HG03469 (cell line): ENCODE results near the gene PIK3R1.
A peak's percentile ranks its signal among the peaks of the same experiment; 100 is the strongest.

Experiments used
- ATAC-seq: cut with Tn5 transposase; IDR thresholded peaks from one replicate; pipeline ENCODE4 v1.9.1; 2021; ENCODE audit warnings: mild to moderate bottlenecking, moderate library complexity, moderate number of reproducible peaks; ENCODE audit not compliant: unreplicated experiment

The PIK3R1 gene

GRCh38 chr5:68320413-68320986, 104.9 kb downstream of the PIK3R1 start:
- no peak for ATAC-seq

DNA sequence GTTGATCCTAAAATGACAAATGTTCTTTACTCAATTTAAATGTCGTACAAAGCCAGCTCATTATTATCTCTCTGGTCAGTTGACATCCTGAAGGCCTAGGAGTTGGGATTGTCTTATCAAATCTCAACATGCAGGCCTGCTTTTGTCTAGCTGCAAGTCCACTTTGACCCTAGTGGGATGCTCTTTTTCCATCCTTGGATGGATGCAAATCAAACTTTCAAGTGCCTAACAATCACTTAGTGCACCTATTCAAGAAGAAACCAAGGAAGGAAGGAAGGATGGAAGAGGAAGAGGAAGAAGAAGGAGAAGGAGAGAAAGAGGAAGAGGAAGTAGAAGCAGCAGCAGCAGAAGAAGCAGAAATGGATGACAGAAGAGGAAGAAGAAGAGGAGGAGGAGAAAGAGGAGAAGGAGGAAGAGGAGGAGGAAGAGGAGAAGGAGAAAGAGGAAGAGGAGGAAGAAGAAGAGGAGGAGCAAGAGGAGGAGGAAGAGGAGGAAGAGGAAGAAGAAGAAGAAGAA, 109.6 kb downstream of the PIK3R1 start:
- ATAC-seq, result no peak

GRCh38 chr5:68329554-68330255, 114.1 kb downstream of the PIK3R1 start:
- no peak for ATAC-seq

GRCh38 chr5:68330574-68330973, 115.0 kb downstream of the PIK3R1 start:
- ATAC-seq, result no peak

DNA sequence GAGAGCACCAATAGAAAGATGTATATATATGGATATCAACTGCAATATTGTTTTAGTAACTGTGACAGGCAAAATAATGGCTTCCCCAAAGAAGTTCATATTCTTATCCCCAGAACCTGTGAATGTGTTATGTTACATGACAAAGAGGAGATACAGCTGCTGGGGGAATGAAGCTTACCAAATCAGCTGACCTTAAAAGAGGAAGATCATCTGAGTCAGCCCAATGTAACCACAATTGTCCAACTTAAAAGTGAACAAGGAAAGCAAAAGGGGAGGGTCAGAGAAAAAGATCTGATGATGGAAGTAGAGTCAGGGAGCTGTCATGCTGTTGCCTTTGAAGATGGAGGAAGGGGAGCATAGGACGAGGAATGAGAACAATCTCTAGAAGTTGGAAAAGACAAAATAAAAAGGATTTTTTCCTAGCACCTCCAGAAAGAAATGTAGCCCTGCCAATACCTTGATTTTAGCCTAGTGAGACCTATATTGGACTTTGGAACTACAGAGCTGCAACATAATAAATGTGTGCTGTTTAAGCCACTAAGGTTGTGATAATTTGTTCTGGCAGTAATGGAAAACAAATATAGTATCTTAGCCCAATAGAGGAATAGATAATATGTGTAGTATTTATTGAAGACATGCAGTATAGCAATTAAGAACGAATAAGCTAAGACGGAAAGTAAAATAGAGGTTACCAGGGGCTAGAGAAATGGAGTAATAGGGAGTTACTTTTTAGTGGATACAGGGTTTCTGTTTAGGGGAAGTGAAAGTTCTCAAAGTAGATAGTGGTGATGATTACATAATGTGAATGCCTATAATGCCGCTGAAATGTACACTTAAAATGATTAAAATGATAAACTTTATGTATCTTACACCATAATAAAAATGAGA, 115.9 kb downstream of the PIK3R1 start:
- ATAC-seq, result peak; percentile 49

- no peak for ATAC-seq
Measured at GRCh38 chr5:68332080-68332451, 116.5 kb downstream of the PIK3R1 start.

DNA sequence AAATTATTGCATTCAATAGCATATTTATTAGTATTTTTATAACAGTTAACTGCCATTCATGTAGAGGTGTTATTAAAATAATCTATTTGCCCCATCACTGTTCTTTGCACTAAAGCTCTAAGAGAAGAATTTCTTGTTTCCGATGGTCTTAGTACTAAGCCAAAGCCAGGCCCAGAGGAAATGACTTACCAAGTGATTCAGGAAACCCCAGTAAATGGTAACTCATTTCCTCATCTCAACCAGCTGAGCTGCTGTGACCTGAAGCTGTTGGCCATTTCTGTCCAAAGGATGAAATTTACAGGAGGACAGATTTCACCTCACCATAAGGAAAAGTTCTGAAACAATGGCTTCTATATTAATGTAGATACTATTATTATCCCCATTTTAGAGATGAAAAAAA, 117.0 kb downstream of the PIK3R1 start:
- ATAC-seq, result no peak

DNA sequence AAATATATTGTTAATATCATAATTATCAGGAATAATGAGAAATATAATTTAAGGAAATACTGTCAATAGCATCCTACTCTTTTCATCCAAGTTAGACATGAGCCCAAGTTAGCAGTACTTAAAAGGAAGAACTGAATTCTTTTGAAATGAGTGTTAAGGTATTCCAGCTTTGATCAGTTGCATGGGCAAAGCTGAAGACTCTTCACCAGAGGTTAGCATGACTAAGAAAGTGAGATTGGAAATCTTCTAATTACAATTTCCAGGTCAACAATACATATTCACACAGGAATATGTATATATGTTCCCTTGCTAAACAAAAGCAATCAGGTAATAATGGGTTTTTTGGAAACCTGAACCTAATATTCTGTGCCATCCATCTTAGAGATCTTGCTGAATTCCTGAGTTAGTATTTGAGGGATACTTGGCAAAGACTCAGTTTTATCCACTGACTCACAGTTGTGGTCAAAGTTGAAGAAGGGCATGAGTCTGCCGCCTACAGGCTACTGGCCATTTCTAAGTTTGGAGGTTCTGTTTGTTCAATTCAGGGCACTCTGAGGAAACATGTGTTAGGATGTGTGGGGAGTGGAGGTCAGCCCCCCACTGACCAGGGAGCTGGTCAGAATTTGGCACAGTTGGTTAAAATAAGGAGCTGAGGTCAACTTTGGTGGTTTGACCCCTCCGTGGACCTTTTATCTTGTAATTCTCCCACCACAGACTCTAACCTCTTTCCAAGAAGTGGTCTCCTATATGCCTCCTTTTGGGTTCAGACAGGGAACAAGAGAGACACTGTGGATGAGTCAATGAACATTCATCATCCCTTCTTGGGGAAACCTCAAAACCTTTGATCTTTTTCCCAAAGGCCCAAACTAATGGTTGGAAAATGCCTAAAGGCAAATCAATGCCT, 118.3 kb downstream of the PIK3R1 start:
- no peak for ATAC-seq

DNA sequence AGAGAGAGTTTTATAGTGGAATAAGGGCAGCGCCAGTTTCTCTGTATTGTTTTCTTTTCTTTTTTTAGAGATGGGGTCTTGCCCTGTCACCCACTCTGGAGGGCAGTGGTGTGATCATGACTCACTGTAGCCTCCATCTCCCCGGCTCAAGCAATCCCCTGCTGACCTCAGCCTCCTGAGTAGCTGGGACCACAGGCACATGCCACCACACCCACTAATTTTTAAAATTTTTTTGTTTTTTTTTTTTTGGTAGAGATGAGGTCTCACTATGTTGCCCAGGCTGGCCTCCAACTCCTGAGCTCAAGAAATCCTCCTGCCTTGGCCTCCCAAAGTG, 119.0 kb downstream of the PIK3R1 start:
- no peak for ATAC-seq

- no peak for ATAC-seq
Measured at GRCh38 chr5:68335075-68335474, 119.5 kb downstream of the PIK3R1 start.

DNA sequence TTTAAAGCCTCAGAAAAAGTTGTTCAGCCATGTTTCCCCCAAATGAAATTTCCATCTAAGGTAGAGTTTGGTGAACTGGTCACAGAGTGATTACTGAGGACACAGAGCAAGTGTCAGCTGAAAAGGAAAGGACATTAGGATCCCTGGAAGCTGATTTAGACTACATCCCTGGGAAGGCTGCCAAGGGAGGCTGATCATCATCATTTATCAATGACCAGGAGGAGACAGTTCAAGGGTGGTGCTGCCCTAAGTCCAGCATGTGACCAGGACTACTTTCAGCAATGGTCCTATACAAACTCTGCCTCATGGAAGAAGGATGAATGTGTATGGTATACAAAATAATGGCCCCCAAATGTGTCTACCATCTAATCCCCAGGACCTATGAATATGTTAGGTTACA, 120.6 kb downstream of the PIK3R1 start:
- ATAC-seq, result no peak

DNA sequence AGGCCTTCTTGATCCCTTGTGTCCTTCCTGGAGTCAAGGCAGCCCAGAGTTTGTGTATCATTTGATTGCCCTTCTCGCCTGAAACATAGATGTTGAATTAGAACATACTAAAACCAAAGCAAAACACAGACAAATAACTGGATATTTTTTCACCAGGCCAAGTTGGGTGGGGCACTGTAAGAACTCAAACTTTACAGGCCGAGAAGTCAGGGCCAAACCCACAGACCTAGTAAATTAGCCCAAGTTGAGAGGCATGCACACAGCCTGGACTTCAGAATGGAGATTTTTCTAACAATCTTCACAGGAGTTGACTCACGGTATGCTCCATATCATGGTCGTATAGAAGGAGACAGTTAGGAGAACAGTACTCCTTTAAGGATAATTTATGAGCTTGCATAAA, 121.7 kb downstream of the PIK3R1 start:
- ATAC-seq, result no peak

DNA sequence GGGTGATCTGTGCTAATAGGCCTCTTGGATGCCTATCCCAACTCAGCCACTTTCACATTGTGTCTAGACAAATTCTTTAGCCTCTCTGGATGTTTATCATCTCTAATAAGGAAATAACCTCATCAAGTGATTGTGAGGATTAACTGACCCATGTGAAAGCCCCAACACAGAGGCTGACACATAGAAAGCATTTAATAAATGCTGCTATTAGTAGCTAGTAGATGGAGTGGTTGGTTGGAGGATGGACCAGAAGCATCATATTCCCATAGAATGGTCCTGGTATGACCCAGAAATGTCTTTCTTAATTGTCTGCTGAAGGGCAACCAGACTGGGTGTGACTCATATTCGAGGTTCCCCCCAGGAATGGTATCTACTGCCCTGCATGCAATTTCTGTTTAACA, 124.4 kb downstream of the PIK3R1 start:
- no peak for ATAC-seq

GRCh38 chr5:68341006-68341405, 125.5 kb downstream of the PIK3R1 start:
- ATAC-seq, result no peak

GRCh38 chr5:68342693-68343092, 127.1 kb downstream of the PIK3R1 start:
- ATAC-seq, result no peak

DNA sequence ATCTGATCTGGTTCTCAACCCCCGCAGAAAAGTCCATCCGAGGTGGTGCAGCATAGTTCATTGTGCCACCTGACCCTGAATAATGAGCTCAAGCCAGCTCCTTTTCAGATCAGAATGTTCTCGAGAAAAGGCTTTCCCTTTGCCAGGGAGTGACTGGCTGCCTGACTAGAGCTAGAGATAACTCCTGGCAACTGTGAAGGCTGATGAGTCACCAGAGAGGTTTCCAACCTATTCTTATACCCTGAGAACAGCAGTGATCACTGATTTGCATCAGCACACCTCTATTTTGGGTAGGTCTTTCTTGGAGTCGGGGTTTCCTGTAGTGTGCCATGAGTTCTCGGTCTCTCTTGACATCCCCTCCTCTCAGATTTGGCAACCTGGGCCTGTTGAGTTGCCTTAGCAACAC, 127.9 kb downstream of the PIK3R1 start:
- ATAC-seq, result peak; percentile 72

- ATAC-seq, result no peak
Measured at GRCh38 chr5:68344447-68345111, 129.0 kb downstream of the PIK3R1 start.

DNA sequence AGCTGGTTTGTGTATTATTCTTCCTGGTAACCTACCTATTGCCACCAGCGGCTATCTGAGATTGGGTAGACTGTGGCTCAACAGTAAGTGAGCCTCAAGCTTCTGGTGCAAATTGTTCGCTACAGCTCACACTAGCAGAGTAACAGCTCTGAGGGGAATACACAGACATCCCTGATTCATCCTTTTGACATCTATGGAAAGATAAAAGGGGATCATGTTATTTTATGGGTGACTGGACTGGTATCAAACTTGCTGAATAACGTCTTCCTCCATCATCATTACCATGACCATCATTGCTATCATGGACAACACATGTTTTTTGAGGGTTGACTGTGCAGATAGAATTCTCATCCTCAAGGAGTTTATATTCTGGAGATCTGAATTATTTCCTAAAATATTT, 129.6 kb downstream of the PIK3R1 start:
- ATAC-seq, result no peak

DNA sequence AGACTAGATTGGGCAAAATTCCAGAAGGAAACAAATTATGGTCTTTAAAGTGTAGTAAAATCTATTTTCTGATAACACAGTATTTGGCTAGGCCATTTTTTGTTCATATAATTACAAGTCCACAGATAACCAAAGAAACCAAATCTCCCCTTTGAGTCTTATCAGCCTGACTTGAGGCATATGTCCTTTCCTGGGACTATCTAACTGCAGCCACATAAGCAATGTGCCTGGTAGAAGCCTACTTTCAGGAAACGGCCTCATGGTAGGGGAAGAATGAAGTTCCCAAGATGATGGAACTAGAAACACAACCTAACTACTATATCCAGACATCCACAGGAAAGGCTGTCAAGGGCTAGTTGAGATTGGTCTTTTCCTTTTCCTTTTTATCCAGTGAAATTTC, 130.0 kb downstream of the PIK3R1 start:
- ATAC-seq, result no peak

DNA sequence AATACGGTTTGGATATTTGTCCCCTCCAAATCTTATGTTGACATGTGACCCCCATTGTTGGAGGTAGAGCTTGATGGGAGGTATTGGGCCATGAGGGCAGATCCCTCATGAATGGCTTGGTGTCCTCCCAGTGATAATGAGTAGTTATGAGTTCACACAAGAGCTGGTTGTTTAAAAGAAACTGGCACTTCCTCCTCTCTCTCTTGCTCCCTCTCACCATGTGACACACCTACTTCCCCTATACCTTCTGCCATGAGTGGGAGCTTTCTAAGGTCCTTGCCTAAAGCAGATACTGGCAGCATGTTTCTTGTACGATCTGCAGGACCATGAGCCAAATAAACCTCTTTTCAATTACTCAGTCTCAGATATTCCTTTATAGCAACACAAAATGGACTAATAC, 132.0 kb downstream of the PIK3R1 start:
- ATAC-seq, result no peak
